Nephron progenitor cell (in vitro differentiated cells): Measurements from ENCODE around the gene SNX15.

Experiments
- DNase-seq: peaks from one replicate; pipeline ENCODE4 v3.0.0; 2021
- H3K27ac Mint-ChIP-seq: 2 replicates; pipeline ENCODE4 v1.8.0; 2021; ENCODE audit warnings: mild to moderate bottlenecking, moderate library complexity, mixed read lengths
- H3K27me3 Mint-ChIP-seq: 2 replicates; pipeline ENCODE4 v1.8.0; 2021; ENCODE audit warnings: mild to moderate bottlenecking, low read depth, mixed read lengths; ENCODE audit not compliant: poor library complexity
- H3K36me3 Mint-ChIP-seq: 2 replicates; pipeline ENCODE4 v1.8.0; 2021; ENCODE audit warnings: low read depth, mixed read lengths
- H3K4me1 Mint-ChIP-seq: 2 replicates; pipeline ENCODE4 v1.8.0; 2021; ENCODE audit warnings: mixed read lengths
- H3K4me3 Mint-ChIP-seq: 2 replicates; pipeline ENCODE4 v1.8.0; 2021; ENCODE audit warnings: mild to moderate bottlenecking, moderate library complexity, mixed read lengths
- H3K9me3 Mint-ChIP-seq: 2 replicates; pipeline ENCODE4 v1.8.0; 2021; ENCODE audit warnings: mild to moderate bottlenecking, moderate library complexity, mixed read lengths
- CTCF ChIP-seq: fragments of 200-600 bp; sonication (generic); IDR thresholded peaks from 2 replicates; pipeline ENCODE4 v1.5.0; 2021; ENCODE audit warnings: antibody characterized with exemption

SNX15 gene

GRCh38 chr11:65045061-65045460, 17.8 kb downstream of the SNX15 start:
- no peak overlapping the region for H3K27ac Mint-ChIP-seq
- peaks cover 4% of the 10 kb centered on the region for H3K27me3 Mint-ChIP-seq
- H3K36me3 Mint-ChIP-seq, result peaks cover 12% of the 10 kb centered on the region
- no peak overlapping the region for H3K4me3 Mint-ChIP-seq
- no peak for DNase-seq
- no peaks in the 10 kb centered on the region for H3K9me3 Mint-ChIP-seq
- no peak for TF ChIP-seq CTCF
- H3K4me1 Mint-ChIP-seq, result peaks cover 26% of the 10 kb centered on the region

GRCh38 chr11:65045728-65046127, 18.5 kb downstream of the SNX15 start:
- H3K4me3 Mint-ChIP-seq, result no peak overlapping the region
- TF ChIP-seq CTCF, result no peak
- H3K27me3 Mint-ChIP-seq, result peaks cover 4% of the 10 kb centered on the region
- H3K27ac Mint-ChIP-seq, result no peak overlapping the region
- peaks cover 26% of the 10 kb centered on the region for H3K4me1 Mint-ChIP-seq
- DNase-seq, result no peak
- no peaks in the 10 kb centered on the region for H3K9me3 Mint-ChIP-seq
- peaks cover 12% of the 10 kb centered on the region for H3K36me3 Mint-ChIP-seq

GRCh38 chr11:65047581-65048422, 20.6 kb downstream of the SNX15 start:
- H3K4me3 Mint-ChIP-seq, result no peak overlapping the region
- H3K4me1 Mint-ChIP-seq, result peaks cover 14% of the 10 kb centered on the region
- no peaks in the 10 kb centered on the region for H3K9me3 Mint-ChIP-seq
- no peak for DNase-seq
- no peak for TF ChIP-seq CTCF
- H3K36me3 Mint-ChIP-seq, result peaks cover 12% of the 10 kb centered on the region
- H3K27ac Mint-ChIP-seq, result no peak overlapping the region
- peaks cover 9% of the 10 kb centered on the region for H3K27me3 Mint-ChIP-seq

- no peak overlapping the region for H3K27ac Mint-ChIP-seq
- H3K36me3 Mint-ChIP-seq, result no peaks in the 10 kb centered on the region
- DNase-seq, result no peak
- H3K4me1 Mint-ChIP-seq, result peaks cover 5% of the 10 kb centered on the region
- H3K9me3 Mint-ChIP-seq, result no peaks in the 10 kb centered on the region
- H3K4me3 Mint-ChIP-seq, result no peak overlapping the region
- no peak for TF ChIP-seq CTCF
- peaks cover 37% of the 10 kb centered on the region for H3K27me3 Mint-ChIP-seq
These were observed 24.2 kb downstream of the SNX15 start for GRCh38 chr11:65051398-65051858.

- Mint-ChIP-seq H3K4me3 (no peak overlapping the region), H3K27ac (no peak overlapping the region), H3K36me3 (no peaks in the 10 kb centered on the region), H3K4me1 (no peaks in the 10 kb centered on the region), H3K27me3 (peaks cover 37% of the 10 kb centered on the region), H3K9me3 (no peaks in the 10 kb centered on the region)
- no peak for TF ChIP-seq CTCF
- DNase-seq, result no peak
These were observed 26.7 kb downstream of the SNX15 start for GRCh38 chr11:65053827-65054508.
